ENCODE results near the gene JAGN1.
"Not testable (repeated sequence)": the region's sequence is repeated elsewhere in the genome, so short reads cannot be mapped to it uniquely, and the experiment has no call there.

The JAGN1 gene

GRCh38 chr3:9867106-9867505 lies 23.3 kb upstream of the JAGN1 start:
- in situ Hi-C loops (cut with HindIII; ENCODE audit: low sequenced_read_pairs), result no loop called here

GRCh38 chr3:9869955-9870354 lies 20.5 kb upstream of the JAGN1 start:
- no peak overlapping the region for H3K4me3 ChIP-seq (ENCODE audit: low read depth, low read length)
- in situ Hi-C loops (cut with HindIII; ENCODE audit: low sequenced_read_pairs), result no loop called here
- no peak for TF ChIP-seq CTCF (IDR thresholded peaks at IDR 0.05; ENCODE audit: low read depth, low read length)
- DNase-seq (ENCODE audit: low read depth, low spot score), result no peak

More at GRCh38 chr3:9867106-9867505, 23.3 kb upstream of the JAGN1 start:
- no peak overlapping the region for H3K4me3 ChIP-seq (ENCODE audit: low read depth, low read length)
- TF ChIP-seq CTCF (IDR thresholded peaks at IDR 0.05; ENCODE audit: low read depth, low read length), result no peak
- no peak for DNase-seq (ENCODE audit: low read depth, low spot score)

GRCh38 chr3:9870978-9871377 lies 19.4 kb upstream of the JAGN1 start:
- DNase-seq (ENCODE audit: low read depth, low spot score), result peak; percentile 68
- H3K4me3 ChIP-seq (ENCODE audit: low read depth, low read length), result no peak overlapping the region
- in situ Hi-C loops (cut with HindIII; ENCODE audit: low sequenced_read_pairs), result no loop called here
- TF ChIP-seq CTCF (IDR thresholded peaks at IDR 0.05; ENCODE audit: low read depth, low read length), result no peak

- in situ Hi-C loops (cut with HindIII; ENCODE audit: low sequenced_read_pairs); DNase-seq (ENCODE audit: low read depth, low spot score): not testable (repeated sequence)
These were observed 18.3 kb upstream of the JAGN1 start for GRCh38 chr3:9872067-9872466.

GRCh38 chr3:9875448-9875847 lies 15.0 kb upstream of the JAGN1 start:
- TF ChIP-seq CTCF (IDR thresholded peaks at IDR 0.05; ENCODE audit: low read depth, low read length), result no peak
- no peak overlapping the region for H3K4me3 ChIP-seq (ENCODE audit: low read depth, low read length)
- in situ Hi-C loops (cut with HindIII; ENCODE audit: low sequenced_read_pairs), result no loop called here

More at GRCh38 chr3:9872067-9872466, 18.3 kb upstream of the JAGN1 start:
- not testable (repeated sequence) for H3K4me3 ChIP-seq (ENCODE audit: low read depth, low read length)

GRCh38 chr3:9876255-9876654 lies 14.2 kb upstream of the JAGN1 start:
- in situ Hi-C loops (cut with HindIII; ENCODE audit: low sequenced_read_pairs); DNase-seq (ENCODE audit: low read depth, low spot score); H3K4me3 ChIP-seq (ENCODE audit: low read depth, low read length): not testable (repeated sequence)

More at GRCh38 chr3:9875448-9875847, 15.0 kb upstream of the JAGN1 start:
- no peak for DNase-seq (ENCODE audit: low read depth, low spot score)

GRCh38 chr3:9876991-9877390 lies 13.4 kb upstream of the JAGN1 start:
- TF ChIP-seq CTCF (IDR thresholded peaks at IDR 0.05; ENCODE audit: low read depth, low read length), result no peak
- no peak for DNase-seq (ENCODE audit: low read depth, low spot score)
- in situ Hi-C loops (cut with HindIII; ENCODE audit: low sequenced_read_pairs), result no loop called here

GRCh38 chr3:9878700-9879099 lies 11.7 kb upstream of the JAGN1 start:
- no peak overlapping the region for H3K4me3 ChIP-seq (ENCODE audit: low read depth, low read length)
- TF ChIP-seq CTCF (IDR thresholded peaks at IDR 0.05; ENCODE audit: low read depth, low read length), result no peak
- in situ Hi-C loops (cut with HindIII; ENCODE audit: low sequenced_read_pairs), result no loop called here
- DNase-seq (ENCODE audit: low read depth, low spot score), result no peak

More at GRCh38 chr3:9876991-9877390, 13.4 kb upstream of the JAGN1 start:
- H3K4me3 ChIP-seq (ENCODE audit: low read depth, low read length), result no peak overlapping the region

All from astrocyte of the spinal cord (primary cell).